GM23248 (cell line): Measurements from ENCODE around the gene TMIE. TPM values are rescaled to one million over a fixed set of nuclear protein-coding genes. Genes with fewer than 3 reads are reported as not detected.

ENCODE experiments used
- DNase-seq: peaks from one replicate; pipeline ENCODE4 v3.0.0-alpha.2; 2015
- H2AFZ ChIP-seq: fragments of 200-600 bp; sonication (generic); 2 replicates; pipeline ENCODE4 v1.6.1; 2016; ENCODE audit warnings: antibody characterized with exemption
- H3F3A ChIP-seq: fragments of 200-600 bp; sonication (generic); 2 replicates; pipeline ENCODE4 v1.6.1; 2016; ENCODE audit warnings: mild to moderate bottlenecking, antibody characterized with exemption, mixed run types; ENCODE audit not compliant: insufficient read depth
- H3K27ac ChIP-seq: fragments of 200-600 bp; sonication (generic); 2 replicates; pipeline ENCODE4 v1.5.1; 2016; ENCODE audit warnings: mild to moderate bottlenecking
- H3K27me3 ChIP-seq: fragments of 200-600 bp; sonication (generic); replicated peaks from 2 replicates; pipeline ENCODE4 v1.6.1; 2016; ENCODE audit warnings: mild to moderate bottlenecking; ENCODE audit not compliant: insufficient read depth
- H3K36me3 ChIP-seq: fragments of 200-600 bp; sonication (generic); 2 replicates; pipeline ENCODE4 v1.6.1; 2016; ENCODE audit warnings: low read depth, mild to moderate bottlenecking
- H3K4me1 ChIP-seq: fragments of 200-600 bp; sonication (generic); 2 replicates; pipeline ENCODE4 v1.6.1; 2016; ENCODE audit warnings: mild to moderate bottlenecking; ENCODE audit not compliant: insufficient read depth
- H3K4me2 ChIP-seq: fragments of 200-600 bp; sonication (generic); one replicate; pipeline ENCODE4 v1.6.1; 2016; ENCODE audit warnings: mild to moderate bottlenecking; ENCODE audit not compliant: unreplicated experiment
- H3K4me3 ChIP-seq: fragments of 200-600 bp; sonication (generic); 2 replicates; pipeline ENCODE4 v1.5.1; 2016; ENCODE audit warnings: mild to moderate bottlenecking
- H3K79me2 ChIP-seq: fragments of 200-600 bp; sonication (generic); 2 replicates; pipeline ENCODE4 v1.6.1; 2016; ENCODE audit warnings: mild to moderate bottlenecking; ENCODE audit not compliant: insufficient read depth
- H3K9ac ChIP-seq: fragments of 200-600 bp; sonication (generic); 2 replicates; pipeline ENCODE4 v1.6.1; 2016; ENCODE audit warnings: mild to moderate bottlenecking
- H3K9me2 ChIP-seq: fragments of 200-600 bp; sonication (generic); 2 replicates; pipeline ENCODE4 v1.6.1; 2016; ENCODE audit warnings: mixed run types, mild to moderate bottlenecking, moderate library complexity; ENCODE audit not compliant: insufficient read depth
- H3K9me3 ChIP-seq: fragments of 200-600 bp; sonication (generic); one replicate; pipeline ENCODE4 v1.6.1; 2017; ENCODE audit warnings: low read depth
- H4K20me1 ChIP-seq: fragments of 200-600 bp; sonication (generic); 2 replicates; pipeline ENCODE4 v1.6.0; 2016; ENCODE audit not compliant: insufficient read depth
- EZH2 ChIP-seq: fragments of 200-600 bp; sonication (generic); IDR thresholded peaks from 2 replicates; pipeline ENCODE4 v1.6.1; 2018; ENCODE audit warnings: antibody characterized with exemption, mild to moderate bottlenecking; ENCODE audit not compliant: insufficient read depth, poor library complexity, severe bottlenecking
- EZH2phosphoT487 ChIP-seq: fragments of 200-600 bp; sonication (generic); IDR thresholded peaks from 2 replicates; pipeline ENCODE4 v1.6.1; 2018; ENCODE audit warnings: antibody characterized with exemption, moderate library complexity, mild to moderate bottlenecking, low read depth; ENCODE audit not compliant: insufficient read depth
- WGBS, 2 experiments: methylation state at CpG; one replicate each; pipeline ENCODE4 v1.1.6; 2015 to 2017; ENCODE audit warnings: low lambda C conversion rate in 2 of 2, low coverage in 1 of 2; ENCODE audit errors: missing lambda C conversion rate in 2 of 2; 5-methylcytosine and 5-hydroxymethylcytosine counted together
- in situ Hi-C: fragments of 300-500 bp; cut with MboI; formaldehyde crosslinking; loops from 2 replicates; pipeline ENCODE4 v1.15.0; 2020
- polyA plus RNA-seq: library from polyadenylated mRNA; unstranded; fragments of >200 nt; fragmentation: Nextera tagmentation; extraction: Ambion mirVana; gene quantifications from 2 replicates; pipeline ENCODE4 v1.2.1, GENCODE V29; 2016
- total RNA-seq: library from RNA; depleted of rRNA; stranded (reverse); fragments of >200 nt; shearing (Covaris generic); gene quantifications from 2 replicates; pipeline ENCODE4 v1.2.3, GENCODE V29; 2014

The TMIE gene
- total and polyA plus RNA-seq, 2 experiments from 2014 or later = 0.11 TPM; not detected in 1

DNA sequence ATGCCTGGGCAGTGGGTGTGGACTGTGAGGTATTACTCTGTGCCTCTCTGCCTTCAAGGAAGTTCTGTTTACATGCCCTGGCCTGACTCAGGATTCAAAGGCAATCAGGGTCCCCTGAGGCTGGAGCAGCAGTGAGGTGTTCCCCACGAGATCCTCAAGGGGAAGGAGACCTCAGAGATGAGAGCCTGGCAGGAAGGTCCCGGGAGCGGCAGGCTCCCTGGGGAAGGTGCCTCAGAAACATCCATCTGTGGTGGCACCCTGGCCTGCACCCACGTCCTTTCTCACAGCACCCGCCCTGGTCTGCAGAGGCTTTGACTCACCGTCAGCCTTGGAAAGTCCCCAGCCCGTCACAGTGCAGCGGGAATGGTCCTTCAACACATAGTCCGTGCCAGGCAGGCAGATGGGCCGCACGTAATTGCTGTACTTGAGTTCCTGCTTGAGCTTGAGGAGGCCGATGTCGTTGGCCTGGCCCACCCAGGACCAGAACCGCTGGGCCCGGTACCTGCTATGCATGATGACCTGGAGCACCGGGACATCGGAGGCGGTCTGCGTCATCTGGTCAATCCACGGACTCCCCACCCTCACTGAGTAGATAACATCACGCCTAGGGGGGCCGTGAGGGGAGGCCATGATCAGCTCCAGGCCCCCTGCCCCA, 12.8 kb downstream of the TMIE start:
- H3F3A ChIP-seq = no peaks in the 10 kb centered on the region
- H3K9ac ChIP-seq = no peak overlapping the region
- 83 to 87% methylated on average over 21 to 22 of the region's 22 CpGs for WGBS, 2 experiments
- no peaks in the 10 kb centered on the region for H3K9me3 ChIP-seq
- no peaks in the 10 kb centered on the region for H3K27me3 ChIP-seq
- no peak overlapping the region for H3K4me3 ChIP-seq
- no peaks in the 10 kb centered on the region for H3K9me2 ChIP-seq
- H3K4me1 ChIP-seq = no peaks in the 10 kb centered on the region
- no peaks in the 10 kb centered on the region for H3K36me3 ChIP-seq
- in situ Hi-C loops = loop anchor here (10.0 to 25.0 kb wide), 2 partner anchors 181 to 648 kb away; no protein-coding TSS in a partner anchor
- no peaks in the 10 kb centered on the region for H4K20me1 ChIP-seq
- DNase-seq = no peak
- TF ChIP-seq EZH2 = no peak
- TF ChIP-seq EZH2phosphoT487 = no peak
- H3K27ac ChIP-seq = no peak overlapping the region
- H2AFZ ChIP-seq = no peak overlapping the region
- H3K4me2 ChIP-seq = no peak overlapping the region
- H3K79me2 ChIP-seq = no peaks in the 10 kb centered on the region

GRCh38 chr3:46714728-46715506, 13.7 kb downstream of the TMIE start:
- Histone ChIP-seq H3K27ac (no peak overlapping the region), H3K9me2 (no peaks in the 10 kb centered on the region), H3K9me3 (no peaks in the 10 kb centered on the region), H3K79me2 (no peaks in the 10 kb centered on the region), H3F3A (no peaks in the 10 kb centered on the region), H4K20me1 (no peaks in the 10 kb centered on the region), H3K27me3 (0 out of 2 replicates have a peak, but pooled peaks cover 2% of the 10 kb centered on the region), H2AFZ (no peak overlapping the region), H3K4me3 (no peak overlapping the region), H3K36me3 (no peaks in the 10 kb centered on the region), H3K4me2 (no peak overlapping the region), H3K4me1 (no peaks in the 10 kb centered on the region), H3K9ac (no peak overlapping the region)
- WGBS, 2 experiments = 63 to 66% methylated on average over 10 of the region's 10 CpGs
- in situ Hi-C loops = loop anchor here (10.0 to 25.0 kb wide), 2 partner anchors 180 to 647 kb away; no protein-coding TSS in a partner anchor
- DNase-seq = no peak
- TF ChIP-seq EZH2phosphoT487 (no peak), EZH2 (no peak)

- no peaks in the 10 kb centered on the region for H3K9me2 ChIP-seq
- H3K27ac ChIP-seq = no peak overlapping the region
- 75 to 81% methylated on average over 11 of the region's 11 CpGs for WGBS, 2 experiments
- no peak overlapping the region for H2AFZ ChIP-seq
- no peaks in the 10 kb centered on the region for H3K4me1 ChIP-seq
- 0 out of 2 replicates have a peak, but pooled peaks cover 7% of the 10 kb centered on the region for H3K27me3 ChIP-seq
- no peak overlapping the region for H3K4me2 ChIP-seq
- H3F3A ChIP-seq = no peaks in the 10 kb centered on the region
- no peak overlapping the region for H3K4me3 ChIP-seq
- H3K79me2 ChIP-seq = no peaks in the 10 kb centered on the region
- no peaks in the 10 kb centered on the region for H4K20me1 ChIP-seq
- H3K9me3 ChIP-seq = no peaks in the 10 kb centered on the region
- no peaks in the 10 kb centered on the region for H3K36me3 ChIP-seq
- no peak overlapping the region for H3K9ac ChIP-seq
- TF ChIP-seq EZH2 (no peak), EZH2phosphoT487 (no peak)
- in situ Hi-C loops = loop anchor here (10.0 to 25.0 kb wide), 2 partner anchors 179 to 647 kb away; no protein-coding TSS in a partner anchor
- DNase-seq = no peak
Measured at GRCh38 chr3:46715507-46716175, 14.4 kb downstream of the TMIE start.
